NCI-H2227 (cell line): ENCODE data around the gene AREG.

Experiments used
- DNase-seq: peaks from one replicate; lab custom pipeline; 2025; ENCODE audit not compliant: unreplicated experiment; lab: John Stamatoyannopoulos, UW

Gene AREG

GRCh38 chr4:74456849-74457395 is 12.0 kb downstream of the AREG start:
- no peak for DNase-seq

- no peak for DNase-seq
Measured at GRCh38 chr4:74460833-74461232, 15.9 kb downstream of the AREG start.

DNA sequence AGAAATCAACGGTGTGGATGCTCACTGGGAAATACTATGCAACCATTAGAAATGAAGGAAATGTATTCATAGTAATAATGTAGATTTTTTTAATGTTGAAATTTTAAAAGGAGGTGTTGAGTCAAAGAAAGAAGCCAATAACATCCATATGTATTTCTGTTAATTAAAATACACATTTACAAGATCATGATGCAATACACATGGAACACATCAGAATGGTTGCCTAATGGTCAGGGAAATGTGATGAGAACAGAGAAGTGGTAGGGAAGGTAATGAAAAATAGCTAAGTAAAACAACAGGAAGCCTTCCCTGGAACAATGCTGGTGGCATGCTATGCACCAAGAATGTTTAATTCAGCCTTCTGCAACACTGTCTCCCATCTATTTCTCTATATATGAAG is 18.2 kb downstream of the AREG start:
- no peak for DNase-seq

- no peak for DNase-seq
Measured at GRCh38 chr4:74464291-74464690, 19.4 kb downstream of the AREG start.

DNA sequence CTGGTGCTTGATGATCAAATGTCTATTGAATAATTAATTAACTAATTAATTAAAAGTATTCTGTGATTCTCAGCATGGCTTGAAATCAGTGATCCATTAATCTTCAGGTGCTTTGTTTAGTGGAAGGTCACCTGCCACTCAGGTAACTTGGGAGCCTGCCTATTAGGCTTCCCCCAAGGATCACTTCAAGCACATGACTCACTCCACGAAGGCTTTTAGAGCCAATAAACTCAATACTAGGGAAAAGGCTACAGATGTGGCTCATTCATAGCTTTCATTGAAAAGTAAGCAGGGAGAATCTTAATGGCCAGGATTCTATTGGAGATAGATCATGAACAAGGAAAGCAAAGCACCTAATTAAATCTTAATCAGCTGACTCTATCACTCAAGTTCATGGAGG is 21.3 kb downstream of the AREG start:
- DNase-seq = no peak

- no peak for DNase-seq
Measured at GRCh38 chr4:74471264-74471663, 26.3 kb downstream of the AREG start.

GRCh38 chr4:74473155-74473811 is 28.3 kb downstream of the AREG start:
- DNase-seq = no peak

GRCh38 chr4:74474345-74475090 is 29.6 kb downstream of the AREG start:
- no peak for DNase-seq

GRCh38 chr4:74475091-74475800 is 30.3 kb downstream of the AREG start:
- no peak for DNase-seq

GRCh38 chr4:74475946-74476345 is 31.0 kb downstream of the AREG start:
- DNase-seq = no peak

- DNase-seq = no peak
Measured at GRCh38 chr4:74479009-74479408, 34.1 kb downstream of the AREG start.

- no peak for DNase-seq
Measured at GRCh38 chr4:74480267-74480666, 35.3 kb downstream of the AREG start.

GRCh38 chr4:74481891-74482609 is 37.1 kb downstream of the AREG start:
- DNase-seq = no peak

DNA sequence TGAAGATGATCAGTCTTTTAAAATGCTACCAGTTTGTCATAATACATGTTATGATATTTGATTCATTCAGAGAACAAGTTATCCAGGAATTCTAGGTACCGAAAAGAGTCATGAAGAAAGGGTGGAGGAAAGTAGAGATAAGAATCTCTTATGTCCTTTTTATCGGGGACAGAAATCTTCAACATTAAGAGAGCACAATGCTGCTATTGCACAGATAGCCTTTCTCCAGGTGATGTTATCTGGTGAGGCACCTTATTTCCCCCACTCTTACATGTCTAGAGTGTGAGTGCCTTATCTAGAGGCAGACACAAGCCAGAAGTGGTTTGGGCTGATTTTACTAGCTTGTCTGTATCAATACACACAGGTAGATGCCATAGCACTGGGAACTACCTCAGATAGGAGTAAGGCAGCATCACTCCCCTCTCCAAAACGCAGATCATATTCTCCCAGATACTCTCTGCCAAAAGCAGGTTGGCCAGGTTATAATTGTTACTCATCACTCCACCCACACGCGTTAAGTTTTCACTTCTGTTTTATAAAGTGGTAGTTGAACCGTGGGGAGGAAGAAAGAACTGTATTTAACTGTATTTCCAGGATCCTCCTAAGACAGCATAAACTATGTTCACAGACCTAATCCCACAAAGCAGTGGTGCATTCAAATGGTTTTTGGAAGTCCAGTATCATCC is 38.4 kb downstream of the AREG start:
- no peak for DNase-seq

DNA sequence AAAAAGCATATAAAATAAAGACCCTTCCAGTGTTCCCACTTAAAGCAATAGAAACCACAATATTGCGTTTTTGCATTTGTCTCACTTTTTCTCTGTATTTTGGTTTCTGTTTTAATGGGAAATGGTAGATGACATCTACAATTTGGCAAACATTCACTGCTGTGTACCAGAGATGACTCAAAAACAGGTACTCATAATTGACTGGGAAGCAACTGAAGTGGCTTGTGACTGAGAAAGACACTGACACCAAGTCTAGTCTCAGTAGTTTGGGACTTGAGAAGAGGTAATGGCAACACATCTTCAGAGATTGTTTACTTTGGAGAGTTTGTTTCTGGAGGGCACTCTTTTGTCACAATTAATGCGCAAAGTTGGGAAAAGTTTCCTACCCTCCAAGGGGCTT is 42.0 kb downstream of the AREG start:
- no peak for DNase-seq

DNA sequence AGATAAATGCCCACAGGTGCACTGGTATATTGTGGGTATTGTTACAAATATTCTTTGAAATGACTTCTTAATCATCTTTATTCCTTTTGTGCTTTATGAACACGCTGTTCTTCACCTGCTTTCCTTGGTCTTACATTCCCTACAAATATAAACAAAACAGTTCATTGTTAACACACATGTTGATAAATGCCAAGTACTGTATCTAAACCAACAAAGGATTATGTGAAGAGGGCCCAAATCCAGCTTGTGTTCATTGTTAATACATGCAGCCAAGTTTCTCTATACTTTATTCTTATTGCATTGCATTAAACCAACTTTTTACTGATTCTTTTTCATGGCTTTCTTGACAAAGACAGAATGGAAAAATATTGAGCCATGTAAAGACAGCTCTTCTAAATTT is 42.8 kb downstream of the AREG start:
- DNase-seq = no peak

- DNase-seq = no peak
Measured at GRCh38 chr4:74490736-74491135, 45.8 kb downstream of the AREG start.

DNA sequence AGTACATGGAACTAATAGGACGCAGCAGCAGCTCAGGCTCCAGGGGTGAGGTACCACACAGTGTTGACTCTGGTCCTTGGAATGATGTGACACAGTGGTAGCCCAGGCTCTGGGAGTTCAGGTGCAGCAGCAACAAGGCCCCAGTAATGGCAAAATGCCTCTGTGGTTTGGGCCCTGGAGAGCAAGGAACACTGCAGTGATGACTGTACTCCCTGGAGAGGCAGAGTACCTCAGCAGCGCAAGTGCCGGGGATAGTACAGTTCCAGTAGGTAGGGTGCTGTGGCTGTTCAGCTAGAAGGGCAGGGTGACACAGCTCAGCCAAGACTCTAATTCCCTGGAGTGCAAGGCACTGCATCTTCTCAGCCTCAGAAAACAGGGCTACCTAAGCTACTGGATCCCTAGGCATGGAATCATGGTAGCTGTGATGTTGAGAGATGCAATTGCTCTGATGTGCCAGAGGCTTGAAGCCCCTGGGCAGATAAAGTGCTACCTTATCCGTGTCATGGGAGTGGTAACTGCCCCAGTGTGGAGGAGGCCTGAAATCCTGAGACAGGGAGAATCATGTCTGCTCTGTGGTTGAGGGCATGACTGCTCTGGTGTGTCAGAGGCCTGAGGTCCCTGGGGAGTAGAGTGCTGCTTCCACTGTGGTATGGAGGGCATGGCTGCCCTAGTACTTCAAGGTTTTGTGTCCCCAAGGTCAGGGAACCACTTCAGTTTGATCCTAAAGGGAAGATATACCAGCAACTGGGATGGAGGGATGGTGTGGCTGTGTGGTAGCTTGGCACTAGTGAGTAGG is 55.2 kb downstream of the AREG start:
- no peak for DNase-seq

DNA sequence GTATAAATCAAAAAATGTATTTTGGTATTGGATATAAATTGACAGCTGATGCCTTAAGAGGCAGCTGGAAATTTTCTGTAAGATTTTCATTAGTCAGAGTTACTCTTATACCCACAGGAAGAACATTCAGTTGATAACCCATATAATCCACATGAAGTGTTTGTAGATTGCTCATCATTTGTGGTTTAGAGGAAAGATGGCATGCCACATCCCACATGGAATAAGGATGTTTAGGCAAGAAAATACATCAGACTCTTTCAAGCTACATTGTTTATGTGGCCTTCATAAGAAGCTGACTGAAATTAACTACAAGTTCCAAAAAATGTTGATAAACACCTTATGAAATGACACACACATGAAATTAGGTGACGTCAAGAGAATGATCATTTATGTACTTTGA is 56.6 kb downstream of the AREG start:
- DNase-seq = no peak

DNA sequence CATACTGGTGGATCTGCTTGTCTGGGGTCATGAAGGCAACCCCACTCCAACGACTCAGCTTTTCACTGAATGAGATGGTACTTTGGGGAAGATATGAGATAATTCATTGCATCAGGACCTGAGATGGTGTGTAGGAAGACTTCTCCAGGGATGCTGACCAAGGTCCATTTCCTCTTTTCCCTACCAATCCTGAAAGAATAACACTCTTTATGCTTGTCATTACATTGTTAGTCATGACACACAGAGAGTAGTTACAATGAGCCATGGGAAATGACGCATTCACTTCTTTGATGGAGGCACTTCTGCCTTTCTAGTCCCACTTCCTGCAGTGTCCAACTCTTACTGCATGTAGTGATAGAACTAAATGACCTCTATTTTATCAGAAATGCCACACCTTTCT is 58.6 kb downstream of the AREG start:
- DNase-seq = no peak
